Adrenal gland (tissue), 12 donors: ENCODE measurements around the gene LINGO4. TPM values are rescaled to one million over a fixed set of nuclear protein-coding genes. Genes with fewer than 3 reads are reported as not detected.

Source experiments
- DNase-seq, 7 donors: peaks; one replicate each; pipeline ENCODE4 v3.0.0-alpha.2; 2019 to 2020
- H3K27ac ChIP-seq, 5 donors: fragments of 200-600 bp; sonication (generic) in 4 of 5; 1 replicate in 3 of 5; 2 replicates in 2 of 5; pipeline versions ENCODE4 v1.5.1 to v1.8.0; 2016 to 2020; ENCODE audit warnings: mild to moderate bottlenecking in 1 of 5
- H3K27me3 ChIP-seq: fragments of 200-600 bp; 2 replicates; pipeline ENCODE4 v1.8.0; 2021
- H3K36me3 ChIP-seq, 2 donors: fragments of 200-600 bp; replicated peaks in 1 of 2; 1 replicate in 1 of 2; 2 replicates in 1 of 2; pipeline versions ENCODE4 v1.5.1 to v1.8.0; 2018 to 2022
- H3K4me1 ChIP-seq, 2 donors: fragments of 200-600 bp; replicated peaks in 1 of 2; 1 replicate in 1 of 2; 2 replicates in 1 of 2; pipeline versions ENCODE4 v1.5.1 to v1.8.0; 2018 to 2021
- H3K4me3 ChIP-seq, 4 donors: fragments of 200-600 bp; sonication (generic) in 3 of 4; one replicate each; pipeline ENCODE4 v1.5.1; 2016 to 2018
- H3K9me3 ChIP-seq, 3 donors: fragments of 200-600 bp; sonication (generic) in 1 of 3; replicated peaks in 1 of 3; 1 replicate in 2 of 3; 2 replicates in 1 of 3; pipeline versions ENCODE4 v1.5.1 to v1.8.0; 2016 to 2021
- CTCF ChIP-seq, 6 experiments: fragments of 450-650 bp in 4 of 6; fragments of 200-600 bp in 2 of 6; sonication (generic) in 1 of 6; IDR thresholded peaks; 1 replicate in 5 of 6; 2 replicates in 1 of 6; pipeline versions ENCODE4 v1.5.1 to v1.8.0; 2016 to 2021; ENCODE audit warnings: antibody characterized with exemption in 6 of 6, mild to moderate bottlenecking in 2 of 6, moderate library complexity in 1 of 6
- POLR2A ChIP-seq, 2 donors: fragments of 450-650 bp; IDR thresholded peaks; one replicate each; pipeline ENCODE4 v1.6.1; 2017; ENCODE audit warnings: antibody characterized with exemption in 2 of 2, mild to moderate bottlenecking in 2 of 2, moderate library complexity in 1 of 2
- WGBS, 4 donors: extraction: QIAGEN DNeasy Blood & Tissue Kit in 2 of 4; methylation state at CpG; one replicate each; pipeline versions ENCODE4 v1.1.5 to v1.1.7; 2013 to 2017; 5-methylcytosine and 5-hydroxymethylcytosine counted together
- intact Hi-C, 2 donors: fragments of 100-400 bp; cut with DNase I; formaldehyde crosslinking; loops; one replicate each; pipeline versions ENCODE4 v1.14.1 to v1.15.0; 2022 to 2023
- polyA plus RNA-seq, 3 donors: library from polyadenylated mRNA; stranded (reverse); fragments of 200-250 nt in 2 of 3; fragments of 350-450 nt in 1 of 3; fragmentation: Illumina TruSeq in 1 of 3; extraction: RNeasy Lipid Tissue Mini Kit (QIAGEN cat#74804) in 1 of 3; gene quantifications; one replicate each; pipeline ENCODE4 v1.2.3, GENCODE V29; 2013 to 2014
- total RNA-seq, 9 donors: library from RNA; depleted of rRNA in 4 of 9; stranded (reverse); fragments of >200 nt in 4 of 9; fragments of 120-200 nt in 1 of 9; fragmentation: NEBNext Ultra II Directional in 1 of 9; extraction: Animal tissue kit (Norgen Biotek cat#: 25700) in 1 of 9; gene quantifications; one replicate each; pipeline versions ENCODE4 v1.1.0 to v1.2.4, GENCODE V29; 2013 to 2023
- donor health status: healthy with polysubstance abuse.
- donor health status: Bipolar disorder and iron deficiency.
- donor health status: DM: yes; HTN: yes; CAD: no.
- donor health status: DM: no; HTN: no; CAD: no.
- donor health status: DM: no; HTN: no; CAD: no.
- donor health status: DM: yes; HTN: yes; CAD: no.

The LINGO4 gene
- total and polyA plus RNA-seq, 12 donors, result 0.11 to 0.56 (median 0.32) TPM; not detected in 6

GRCh38 chr1:151763990-151764389, 41.2 kb downstream of the LINGO4 start:
- peak overlapping the region; percentile 6 to 91 (median 81) for H3K27ac ChIP-seq

GRCh38 chr1:151762941-151763921, 42.0 kb downstream of the LINGO4 start, which contains the start of gene MRPL9:
Gene MRPL9 (minus strand): TSS chr1:151763496. CDS start chr1:151763479, 17 bp downstream.
- no peaks in the 10 kb centered on the region for H3K27me3 ChIP-seq
- peaks cover 0 to 37% of the 10 kb centered on the region in 2 donors for H3K36me3 ChIP-seq
- peaks cover 9 to 11% of the 10 kb centered on the region in 2 donors for H3K4me1 ChIP-seq
- no peaks in the 10 kb centered on the region for H3K9me3 ChIP-seq
- H3K27ac ChIP-seq, result peak within 1 kb of the TSS; percentile 6 to 91 (median 81)
- no peak for TF ChIP-seq CTCF (IDR thresholded peaks at IDR 0.05)
- peak; percentile 60 to 63 for TF ChIP-seq POLR2A (IDR thresholded peaks at IDR 0.05)
- WGBS, 4 donors, result 0 to 1% (median 0%) methylated on average over 27 to 68 of the region's 68 CpGs
- peak within 1 kb of the TSS in 3 of 4 donors; percentile 7 to 81 (median 76) for H3K4me3 ChIP-seq
- intact Hi-C loops, result no loop called here
- DNase-seq, result peak; percentile 78 to 87 (median 81)

More at GRCh38 chr1:151763990-151764389, 41.2 kb downstream of the LINGO4 start:
- intact Hi-C loops, result no loop called here
- H3K27me3 ChIP-seq, result no peaks in the 10 kb centered on the region
- no peaks in the 10 kb centered on the region for H3K9me3 ChIP-seq
- peaks cover 0 to 30% of the 10 kb centered on the region in 2 donors for H3K36me3 ChIP-seq
- TF ChIP-seq CTCF (IDR thresholded peaks at IDR 0.05) (no peak), POLR2A (IDR thresholded peaks at IDR 0.05) (no peak)
- 57 to 69% (median 60%) methylated on average over 10 of the region's 10 CpGs for WGBS, 4 donors
- peak overlapping the region in 2 of 4 donors; percentile 76 to 81 for H3K4me3 ChIP-seq
- H3K4me1 ChIP-seq, result peaks cover 9 to 11% of the 10 kb centered on the region in 2 donors
- DNase-seq, result no peak

GRCh38 chr1:151760597-151761385, 44.4 kb downstream of the LINGO4 start:
- 76 to 96% (median 93%) methylated on average over 7 of the region's 7 CpGs for WGBS, 4 donors
- no peak for TF ChIP-seq CTCF (IDR thresholded peaks at IDR 0.05)
- no peak for TF ChIP-seq POLR2A (IDR thresholded peaks at IDR 0.05)
- peaks cover 0 to 40% of the 10 kb centered on the region in 2 donors for H3K36me3 ChIP-seq

GRCh38 chr1:151759241-151759640, 46.0 kb downstream of the LINGO4 start:
- no peak for DNase-seq
- no peak for TF ChIP-seq CTCF (IDR thresholded peaks at IDR 0.05)
- no peak for TF ChIP-seq POLR2A (IDR thresholded peaks at IDR 0.05)
- Histone ChIP-seq H3K27ac (no peak overlapping the region), H3K36me3 (peaks cover 0 to 40% of the 10 kb centered on the region in 2 donors), H3K27me3 (no peaks in the 10 kb centered on the region), H3K9me3 (no peaks in the 10 kb centered on the region), H3K4me3 (no peak overlapping the region), H3K4me1 (peaks cover 9 to 11% of the 10 kb centered on the region in 2 donors)
- intact Hi-C loops, result no loop called here

More at GRCh38 chr1:151760597-151761385, 44.4 kb downstream of the LINGO4 start:
- peaks cover 9 to 11% of the 10 kb centered on the region in 2 donors for H3K4me1 ChIP-seq
- no peaks in the 10 kb centered on the region for H3K27me3 ChIP-seq
- no peak overlapping the region for H3K27ac ChIP-seq
- DNase-seq, result no peak
- no peak overlapping the region for H3K4me3 ChIP-seq
- intact Hi-C loops, result no loop called here
- H3K9me3 ChIP-seq, result no peaks in the 10 kb centered on the region
